Measurements from ENCODE around the gene ADAMTS9. TPM values are rescaled to one million over a fixed set of nuclear protein-coding genes. Genes with fewer than 3 reads are reported as not detected.

The ADAMTS9 gene
- total RNA-seq: 31.8 and 72.3 TPM in 2 replicates

GRCh38 chr3:64687781-64688604 is at the start of gene ADAMTS9:
TSS of gene ADAMTS9 (minus strand) at chr3:64688000. CDS start at chr3:64687657, 343 bp downstream.

All from dermis lymphatic vessel endothelial cell (primary cell).